Astrocyte of the cerebellum (primary cell): ENCODE measurements around the gene PRPF4.

Experiments
- DNase-seq: peaks from one replicate; pipeline ENCODE4 v3.0.0-alpha.2; 2011; ENCODE audit warnings: low read depth
- H3K4me3 ChIP-seq: 2 replicates; pipeline ENCODE4 v1.5.1; 2011; ENCODE audit warnings: mild to moderate bottlenecking, low read depth, low read length, moderate library complexity
- CTCF ChIP-seq: IDR thresholded peaks from 2 replicates; pipeline ENCODE4 v1.5.1; 2012; ENCODE audit warnings: low read length, low read depth, moderate library complexity, mild to moderate bottlenecking; ENCODE audit errors: missing control alignments
- in situ Hi-C: cut with HindIII; loops from 2 replicates; pipeline ENCODE4 v1.10.0; 2017; ENCODE audit warnings: low sequenced_read_pairs

The PRPF4 gene

GRCh38 chr9:113317777-113318176 lies 42.3 kb downstream of the PRPF4 start:
- no peak for DNase-seq
- no peak overlapping the region for H3K4me3 ChIP-seq
- in situ Hi-C loops, result no loop called here
- no peak for TF ChIP-seq CTCF

GRCh38 chr9:113319054-113319453 lies 43.6 kb downstream of the PRPF4 start:
- no peak for DNase-seq
- no peak overlapping the region for H3K4me3 ChIP-seq
- in situ Hi-C loops, result no loop called here
- no peak for TF ChIP-seq CTCF

GRCh38 chr9:113320051-113320450 lies 44.6 kb downstream of the PRPF4 start:
- no peak for DNase-seq
- no peak for TF ChIP-seq CTCF
- no peak overlapping the region for H3K4me3 ChIP-seq
- in situ Hi-C loops, result no loop called here

GRCh38 chr9:113322671-113323070 lies 47.2 kb downstream of the PRPF4 start:
- no peak for DNase-seq
- in situ Hi-C loops, result no loop called here
- H3K4me3 ChIP-seq, result no peak overlapping the region
- TF ChIP-seq CTCF, result no peak

GRCh38 chr9:113326230-113326629 lies 50.8 kb downstream of the PRPF4 start:
- no peak for TF ChIP-seq CTCF
- in situ Hi-C loops, result no loop called here
- H3K4me3 ChIP-seq, result no peak overlapping the region
- no peak for DNase-seq

- TF ChIP-seq CTCF, result no peak
- no peak for DNase-seq
- in situ Hi-C loops, result no loop called here
- no peak overlapping the region for H3K4me3 ChIP-seq
These were observed 52.8 kb downstream of the PRPF4 start for GRCh38 chr9:113328045-113328782.
